Hematopoietic multipotent progenitor cell treated with erythropoietin and hydrocortisone succinate and interleukin-3 and kit ligand, for 4 days (in vitro differentiated cells): ENCODE data around the gene CCDC192.
"Not testable (repeated sequence)": the region's sequence is repeated elsewhere in the genome, so short reads cannot be mapped to it uniquely, and the experiment has no call there.

Source experiments
- DNase-seq: peaks from one replicate; pipeline ENCODE4 v3.0.0-alpha.2; 2015

CCDC192 gene

DNA sequence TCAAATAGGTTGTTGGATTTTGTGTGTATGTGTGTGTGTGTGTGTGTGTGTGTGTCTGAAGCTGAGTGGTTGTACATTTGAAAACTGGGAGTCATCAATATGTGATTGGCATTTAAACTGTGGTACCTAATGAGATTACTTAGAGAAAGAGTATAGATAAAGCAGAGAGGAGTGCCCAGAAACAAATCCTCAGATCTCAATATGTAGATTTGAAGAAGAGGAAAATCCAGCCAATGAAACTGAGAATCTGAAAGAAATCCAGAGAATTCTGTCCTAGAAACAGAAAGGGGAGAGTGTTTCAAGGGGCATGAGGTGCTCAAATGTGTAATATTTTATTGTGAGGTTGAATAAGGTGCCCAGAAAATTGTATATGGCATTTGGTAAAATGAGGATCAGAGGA lies 66.2 kb downstream of the CCDC192 start:
- no peak for DNase-seq

DNA sequence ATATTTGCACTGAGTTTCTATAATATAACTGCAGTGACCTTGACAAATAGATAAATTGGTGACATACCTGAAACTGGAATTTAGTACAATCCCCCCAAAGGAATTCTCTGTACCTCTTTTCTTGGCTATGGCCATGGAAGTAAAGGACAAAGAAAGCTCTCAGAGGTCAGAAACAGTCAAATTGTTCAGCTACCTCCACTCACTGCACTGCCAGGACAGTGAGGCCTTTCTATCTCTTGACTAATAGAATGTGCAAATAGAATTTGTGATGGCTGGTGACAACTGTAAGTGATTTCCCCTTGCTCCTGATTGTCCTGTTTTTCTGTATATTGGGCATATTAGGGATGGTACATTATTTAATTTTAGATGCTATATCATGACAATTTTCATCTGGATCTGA lies 67.1 kb downstream of the CCDC192 start:
- DNase-seq: no peak

DNA sequence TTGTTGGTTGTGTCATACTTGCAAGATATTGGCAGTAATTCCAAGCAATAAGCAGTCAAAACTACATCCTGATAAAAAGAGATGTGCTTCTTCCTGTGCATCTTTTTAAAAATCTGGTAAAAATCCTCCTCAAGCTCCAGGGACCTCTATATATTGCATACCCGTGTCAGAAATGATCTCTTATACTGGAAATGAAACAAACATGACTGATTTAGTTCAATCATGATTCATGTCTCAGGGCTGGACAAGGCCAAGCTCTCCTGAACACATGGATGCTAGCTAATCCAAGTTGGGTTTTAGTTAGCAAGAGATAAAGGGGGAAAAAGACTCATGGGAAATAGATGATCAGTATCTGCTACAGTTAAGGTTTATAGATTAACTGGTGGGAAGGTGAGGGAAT lies 69.3 kb downstream of the CCDC192 start:
- no peak for DNase-seq

DNA sequence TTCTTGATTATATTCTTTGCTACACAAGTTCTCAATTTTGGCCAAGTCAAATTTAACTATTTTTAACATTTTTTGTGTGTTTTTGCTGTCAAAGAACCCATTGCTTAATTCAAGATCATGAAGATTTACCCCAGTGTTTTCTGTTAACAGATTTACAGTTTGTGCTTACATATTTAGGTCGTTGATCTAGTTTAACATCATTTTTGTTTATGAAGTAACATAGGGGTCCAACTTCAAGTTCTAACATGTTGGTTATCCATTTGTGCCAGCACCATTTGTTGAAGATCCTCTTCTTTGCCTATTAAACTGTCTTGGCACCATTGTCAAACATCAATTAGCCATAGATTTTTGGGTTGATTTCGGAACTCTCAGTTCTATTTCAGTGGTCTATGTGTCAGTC lies 71.0 kb downstream of the CCDC192 start:
- no peak for DNase-seq

DNA sequence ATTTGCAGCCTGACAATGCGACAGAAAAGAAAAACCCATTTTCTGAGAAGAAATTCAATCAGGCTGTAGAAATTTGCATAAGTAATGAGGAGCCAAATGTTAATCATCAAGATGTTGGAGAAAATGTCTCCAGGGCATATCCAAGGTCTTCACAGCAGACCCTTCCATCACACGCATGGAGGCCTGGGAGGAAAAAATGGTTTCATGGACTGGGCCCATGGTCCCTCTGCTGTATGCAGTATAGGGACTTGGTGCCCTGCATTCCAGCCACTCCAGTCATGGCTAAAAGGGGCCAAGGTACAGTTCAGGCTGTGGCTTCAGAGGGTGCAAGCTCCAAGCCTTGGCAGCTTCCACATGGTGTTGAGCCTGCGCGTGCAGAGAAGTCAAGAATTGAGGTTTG lies 73.3 kb downstream of the CCDC192 start:
- DNase-seq: no peak

DNA sequence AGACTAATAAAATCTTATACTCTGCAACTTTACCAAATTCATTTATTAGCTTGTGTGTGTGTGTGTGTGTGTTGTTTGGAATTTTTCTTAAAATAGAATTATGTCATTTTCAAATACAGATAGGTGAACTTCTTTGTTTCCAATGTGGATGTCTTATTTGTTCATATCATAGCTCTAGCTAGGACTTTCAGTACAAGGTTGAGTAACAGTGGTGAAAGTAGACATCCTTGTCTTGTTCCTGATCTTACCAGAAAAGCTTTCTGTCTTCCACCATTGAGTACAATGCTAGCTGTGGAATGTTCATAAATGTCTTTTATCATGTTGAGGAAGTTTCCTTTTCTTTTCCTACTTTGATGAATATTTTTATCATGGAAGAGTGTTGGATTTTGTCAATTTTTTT lies 74.8 kb downstream of the CCDC192 start:
- no peak for DNase-seq

DNA sequence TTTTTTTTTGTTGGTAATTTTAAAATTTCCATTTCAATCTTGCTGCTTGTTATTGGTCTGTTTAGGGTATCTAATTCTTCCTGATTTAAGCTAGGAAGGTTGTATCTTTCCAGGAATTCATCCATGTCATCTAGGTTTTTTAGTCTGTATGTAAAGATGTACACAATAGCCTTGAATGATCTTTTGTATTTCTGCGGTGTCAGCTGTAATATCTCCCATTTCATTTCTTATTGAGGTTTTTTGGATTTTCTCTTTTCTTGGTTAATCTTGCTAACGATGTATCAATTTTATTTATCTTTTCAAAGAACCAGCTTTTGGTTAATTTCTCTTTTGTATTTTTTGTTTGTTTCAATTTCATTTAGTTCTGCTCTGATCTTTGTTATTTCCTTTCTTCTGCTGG lies 79.3 kb downstream of the CCDC192 start:
- not testable (repeated sequence) for DNase-seq

DNA sequence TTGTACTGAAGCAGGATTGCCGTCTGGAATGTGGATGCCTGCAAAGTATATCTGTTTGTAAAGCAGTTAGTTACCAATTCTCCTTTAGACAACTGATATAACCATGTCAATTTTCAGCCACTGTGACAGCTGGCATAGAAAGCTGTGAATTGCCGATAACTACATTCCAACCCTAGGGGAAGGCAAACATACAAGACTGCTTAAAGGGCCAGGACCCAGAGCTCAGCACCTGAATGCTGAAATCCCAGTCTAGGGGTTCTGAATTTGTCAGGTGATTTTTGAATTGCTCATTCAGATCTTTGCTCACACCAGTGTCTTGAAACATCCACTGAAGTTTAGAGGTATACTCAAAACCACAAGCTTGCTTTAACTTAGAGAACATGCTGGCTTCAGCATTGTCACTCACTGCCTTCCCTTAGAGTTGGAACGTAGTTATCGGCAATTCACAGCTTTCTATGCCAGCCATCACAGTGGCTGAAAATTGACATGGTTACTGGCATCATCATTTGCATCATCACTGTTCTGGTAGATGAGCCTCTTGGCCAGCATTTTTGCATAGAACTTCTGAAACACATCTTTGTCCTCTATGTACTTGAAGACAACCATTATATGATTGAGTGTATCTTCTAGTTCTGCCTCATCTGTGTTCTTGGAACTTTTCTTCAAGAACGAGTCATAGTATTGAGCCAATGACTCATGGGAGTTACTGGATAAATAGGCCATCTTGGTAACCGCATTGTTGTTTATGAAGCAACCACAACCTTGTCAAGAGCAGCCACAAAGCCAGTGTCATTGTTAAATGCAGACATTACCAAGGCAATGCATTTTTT lies 82.1 kb downstream of the CCDC192 start:
- DNase-seq: no peak

DNA sequence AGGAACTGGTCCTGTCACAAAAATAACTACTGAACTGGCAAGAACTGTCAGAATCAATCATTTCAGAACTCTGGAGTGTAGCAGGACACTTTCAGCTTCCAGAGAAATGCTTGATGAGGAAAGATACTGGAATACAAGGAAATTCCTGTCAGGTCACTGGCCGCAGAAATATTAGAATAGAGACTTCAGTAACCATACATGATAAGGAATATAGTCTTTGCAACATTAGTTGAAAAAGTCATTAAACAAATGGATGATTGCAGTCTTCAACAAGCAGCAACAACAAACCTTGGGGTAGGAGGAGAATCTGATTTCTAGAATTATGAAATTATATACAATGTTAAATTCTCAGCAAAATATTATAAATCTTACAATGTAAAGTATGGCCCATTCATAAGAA lies 88.2 kb downstream of the CCDC192 start:
- no peak for DNase-seq

DNA sequence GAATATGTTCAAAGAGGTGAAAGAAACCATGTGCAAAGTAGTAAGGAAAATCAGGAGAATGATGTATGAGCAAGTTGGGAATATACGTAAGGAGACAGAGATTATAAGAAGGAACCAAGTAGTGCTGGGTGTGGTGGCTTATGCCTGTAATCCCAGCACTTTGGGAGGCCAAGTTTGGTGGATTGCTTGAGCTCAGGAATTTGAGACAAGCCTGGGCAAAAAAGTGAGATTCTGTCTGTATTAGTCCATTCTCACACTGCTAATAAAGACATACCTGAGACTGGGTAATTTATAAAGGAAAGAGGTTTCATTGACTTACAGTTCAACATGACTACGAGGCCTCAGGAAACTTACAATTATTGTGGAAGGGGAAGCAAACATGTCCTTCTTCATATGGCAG lies 88.7 kb downstream of the CCDC192 start:
- not testable (repeated sequence) for DNase-seq

DNA sequence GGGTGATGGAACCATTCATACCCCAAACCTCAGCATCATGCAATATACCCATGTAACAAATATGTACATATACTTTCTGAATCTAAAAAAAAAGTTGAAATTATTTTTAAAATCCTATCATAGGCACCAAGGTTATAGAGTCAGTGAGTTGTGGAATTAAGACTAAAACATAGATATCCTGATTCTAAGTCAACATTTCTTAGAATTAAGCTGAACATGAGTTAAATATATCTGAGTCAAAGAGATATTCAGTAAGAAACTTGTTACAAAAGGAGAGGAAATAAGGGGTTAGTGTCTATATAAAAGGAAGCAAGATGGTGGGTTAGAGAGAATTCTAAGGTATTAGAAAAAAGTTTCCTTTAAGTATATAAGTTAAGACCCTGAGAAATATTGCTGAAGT lies 89.9 kb downstream of the CCDC192 start:
- no peak for DNase-seq

DNA sequence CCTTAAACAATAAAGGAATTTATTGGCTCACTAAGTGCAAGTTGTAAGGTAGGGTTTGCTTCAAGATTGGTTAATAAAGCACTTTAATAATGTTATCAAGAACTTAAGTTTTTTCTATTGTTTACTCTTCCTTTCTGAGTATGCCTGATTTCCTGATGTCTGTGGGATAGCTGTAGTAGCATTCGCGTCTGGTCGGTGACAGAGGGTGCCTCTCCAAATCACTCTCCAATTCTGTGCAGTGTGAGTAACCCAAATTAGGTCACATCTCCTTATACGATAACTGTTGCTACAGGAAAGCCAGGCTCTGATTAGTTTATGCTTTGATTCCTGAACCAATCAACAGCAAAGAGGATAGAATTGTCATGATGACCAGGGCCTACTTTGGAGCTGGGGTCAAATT lies 90.7 kb downstream of the CCDC192 start:
- DNase-seq: no peak

DNA sequence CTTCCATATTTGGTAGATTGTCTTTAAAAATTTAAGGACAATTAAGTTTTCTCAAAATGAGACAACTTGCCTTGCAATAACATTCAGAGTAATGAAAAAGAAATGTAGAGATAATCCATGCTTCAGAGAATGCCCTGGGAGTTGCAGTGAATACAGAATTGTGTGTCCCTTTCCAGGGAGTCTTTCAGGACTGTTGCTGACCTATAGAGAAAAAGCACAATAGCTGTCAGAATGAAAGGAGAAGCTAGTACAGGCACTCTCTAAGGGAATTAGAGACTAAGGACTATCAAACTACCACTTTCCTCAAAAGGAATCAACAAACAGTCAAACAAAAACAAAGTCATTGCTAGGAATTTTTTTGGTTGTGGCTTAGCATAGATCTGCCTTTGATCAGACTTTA lies 93.0 kb downstream of the CCDC192 start:
- DNase-seq: no peak

DNA sequence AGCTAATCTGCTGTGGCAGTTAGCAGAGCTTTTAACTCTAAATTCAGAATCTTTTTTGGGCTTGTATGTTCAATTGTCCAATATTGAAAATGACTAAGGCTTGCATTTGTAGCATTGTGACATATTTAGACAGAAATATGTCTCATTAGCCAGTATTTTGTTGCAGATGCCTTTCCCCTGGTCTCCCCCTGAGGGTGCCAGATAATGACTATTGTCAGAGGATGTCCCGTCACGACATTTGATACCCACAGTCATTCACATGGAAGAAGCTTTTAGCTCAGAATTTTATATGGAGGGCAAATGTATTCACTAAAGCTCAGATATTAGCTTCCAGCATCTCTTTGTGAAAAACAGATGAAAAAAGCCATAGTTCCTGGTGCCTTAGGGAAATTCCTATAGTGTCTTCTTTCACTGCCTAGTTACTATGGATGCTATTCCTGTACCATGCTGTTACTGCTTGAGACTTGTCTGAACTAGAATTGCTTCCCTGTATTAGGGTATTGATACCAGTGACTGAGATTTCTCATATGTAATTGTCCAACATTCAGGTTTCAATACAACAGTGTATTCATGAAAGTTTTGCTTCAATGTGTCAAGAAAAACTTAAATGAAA lies 96.2 kb downstream of the CCDC192 start:
- no peak for DNase-seq

DNA sequence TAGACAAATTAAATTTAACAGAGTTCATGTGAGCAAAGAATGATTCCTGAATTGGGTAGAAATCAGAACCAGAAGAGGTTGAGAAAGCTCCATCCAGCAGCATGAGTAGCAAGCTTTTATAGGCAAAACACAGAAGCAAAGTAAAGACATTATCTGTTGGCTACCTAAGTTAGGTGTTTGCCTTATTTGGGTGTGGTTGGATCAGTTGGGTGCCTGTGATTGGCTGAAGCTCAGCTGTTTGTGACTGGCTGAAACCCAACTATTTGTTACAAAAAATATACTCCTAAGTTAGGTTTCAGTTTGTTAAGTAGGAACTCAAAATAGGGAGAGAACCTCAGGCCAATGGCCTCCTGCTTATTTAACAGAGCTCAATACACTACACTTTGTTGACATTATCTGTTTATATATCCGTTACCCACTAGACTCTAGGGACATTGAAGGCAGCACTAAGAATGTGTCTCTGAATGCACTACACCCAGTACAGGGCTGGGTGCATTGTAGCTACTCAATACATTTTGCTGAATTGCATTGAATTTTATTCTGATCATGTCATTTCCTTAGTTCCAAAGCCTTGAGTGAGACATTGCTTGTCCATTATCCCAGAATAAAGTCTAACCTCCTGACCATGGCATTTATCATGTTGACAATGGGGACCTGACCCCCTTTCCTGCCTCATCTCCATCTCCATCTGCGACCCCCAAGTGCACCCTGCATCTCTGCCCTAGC lies 98.7 kb downstream of the CCDC192 start:
- no peak for DNase-seq

DNA sequence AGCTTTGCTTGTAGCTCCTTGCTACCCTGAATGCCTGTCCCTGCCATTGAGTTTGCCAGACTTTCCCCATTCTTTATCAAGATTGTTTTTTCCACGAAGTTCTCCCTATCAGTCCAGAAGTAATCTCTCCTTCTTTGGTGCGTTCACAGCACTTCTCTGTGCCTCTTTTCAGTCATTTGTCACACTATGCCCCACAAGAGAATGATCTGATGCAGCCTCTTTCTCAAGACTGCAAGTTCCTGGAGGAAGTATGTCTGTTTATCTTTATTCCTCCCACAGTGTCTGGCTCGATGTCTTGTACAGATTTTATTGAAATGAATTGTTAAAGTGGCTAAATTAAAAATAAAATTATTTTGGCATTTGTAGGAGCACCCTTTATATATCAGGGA lies 99.3 kb downstream of the CCDC192 start:
- DNase-seq: peak; percentile 21

DNA sequence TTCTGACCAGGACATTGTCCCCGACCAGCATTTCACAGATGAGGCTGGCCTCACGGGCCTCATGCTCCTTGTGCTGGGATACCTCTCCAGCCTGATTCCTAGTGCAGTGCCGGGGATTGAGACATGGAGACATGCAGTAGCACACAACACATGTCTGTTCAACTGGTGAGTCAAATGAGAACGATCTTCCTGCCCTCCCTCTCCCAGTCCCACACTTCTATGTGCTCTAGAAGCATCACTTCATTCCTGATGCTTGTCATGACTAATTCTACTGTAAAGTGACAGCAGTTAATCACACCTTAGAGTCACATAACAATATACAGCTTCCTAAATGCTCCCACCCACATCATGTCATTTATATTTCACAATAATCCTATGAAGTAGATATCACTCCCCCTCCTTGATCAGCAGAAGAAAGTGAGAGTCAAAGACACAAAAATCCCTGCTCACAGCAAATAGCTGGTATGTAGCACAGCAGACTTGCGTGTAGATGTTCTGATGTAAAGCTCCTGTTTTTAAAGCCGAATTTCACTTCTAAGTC lies 101.8 kb downstream of the CCDC192 start:
- no peak for DNase-seq

DNA sequence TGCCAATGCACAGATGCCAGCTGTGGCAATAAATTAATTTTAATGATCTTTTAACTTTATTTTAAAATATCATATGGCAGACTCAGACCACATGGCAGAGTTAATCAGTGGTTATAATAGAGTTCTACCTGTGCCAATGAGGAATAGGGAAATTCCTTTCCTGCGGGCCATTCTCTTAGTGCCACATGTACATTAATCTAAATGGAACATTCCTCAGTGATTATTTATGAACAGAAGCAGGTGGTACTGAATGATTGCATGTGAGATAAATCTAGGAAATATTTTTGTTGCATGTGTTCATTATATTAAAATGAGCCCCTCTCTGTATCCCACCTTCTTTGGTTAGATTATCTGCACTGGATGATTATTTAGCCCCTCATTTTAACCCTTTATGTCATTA lies 102.3 kb downstream of the CCDC192 start:
- DNase-seq: no peak

DNA sequence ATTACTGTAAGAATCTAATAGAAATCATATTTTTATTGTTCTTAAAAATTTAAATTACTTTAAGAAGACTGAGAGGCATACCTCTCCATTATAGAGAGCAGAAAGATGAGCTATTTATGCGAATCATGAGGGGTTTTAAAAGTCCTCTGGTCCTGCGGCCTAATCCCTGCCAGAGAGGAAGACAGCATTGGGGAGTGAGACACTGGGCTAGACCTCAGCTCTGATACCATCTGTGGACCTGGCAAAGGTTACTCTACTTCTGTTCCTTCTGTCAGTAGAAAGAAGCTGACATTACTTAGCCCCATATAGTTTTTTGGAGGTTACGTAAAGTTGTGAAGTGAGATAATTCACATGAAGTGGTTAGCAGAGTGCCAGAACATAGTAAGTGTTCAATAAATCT lies 103.6 kb downstream of the CCDC192 start:
- no peak for DNase-seq

DNA sequence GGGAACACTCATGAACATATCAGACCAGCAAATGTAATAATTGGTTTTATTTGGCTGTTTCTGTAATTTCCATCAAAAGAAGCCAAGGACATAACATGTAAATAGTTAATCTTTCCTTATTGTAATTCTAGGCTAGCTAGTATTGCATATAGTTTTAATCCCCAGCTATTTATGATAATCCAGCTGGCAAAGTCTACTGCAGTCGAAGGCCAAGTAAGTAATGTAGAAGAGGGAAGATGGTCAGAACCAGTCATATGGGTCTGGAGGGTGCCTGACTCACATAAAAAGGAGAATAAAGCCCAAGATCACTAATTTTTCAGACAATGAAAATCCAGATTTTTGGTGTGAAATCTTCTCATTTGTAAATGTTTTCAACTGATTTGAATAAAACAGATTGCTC lies 106.3 kb downstream of the CCDC192 start:
- DNase-seq: no peak

DNA sequence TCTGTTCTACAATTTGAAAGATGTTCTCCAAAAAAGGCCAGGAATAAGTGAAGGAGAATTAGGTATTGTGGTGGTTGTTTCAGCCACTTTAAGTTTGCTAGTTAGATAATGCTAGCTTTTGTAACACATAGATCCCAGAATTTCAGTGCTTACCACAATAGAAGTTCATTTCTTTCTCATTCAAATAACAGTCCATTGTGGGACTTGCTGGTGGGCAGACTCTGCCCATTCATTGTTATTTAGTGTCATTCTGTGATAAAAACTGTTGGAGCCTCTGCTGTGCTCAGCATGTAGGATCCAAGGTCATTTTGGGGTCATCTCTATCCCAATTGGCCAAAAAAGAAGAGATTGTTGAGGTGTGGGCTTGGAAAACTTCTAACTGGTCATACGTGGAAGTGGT lies 106.8 kb downstream of the CCDC192 start:
- DNase-seq: no peak

DNA sequence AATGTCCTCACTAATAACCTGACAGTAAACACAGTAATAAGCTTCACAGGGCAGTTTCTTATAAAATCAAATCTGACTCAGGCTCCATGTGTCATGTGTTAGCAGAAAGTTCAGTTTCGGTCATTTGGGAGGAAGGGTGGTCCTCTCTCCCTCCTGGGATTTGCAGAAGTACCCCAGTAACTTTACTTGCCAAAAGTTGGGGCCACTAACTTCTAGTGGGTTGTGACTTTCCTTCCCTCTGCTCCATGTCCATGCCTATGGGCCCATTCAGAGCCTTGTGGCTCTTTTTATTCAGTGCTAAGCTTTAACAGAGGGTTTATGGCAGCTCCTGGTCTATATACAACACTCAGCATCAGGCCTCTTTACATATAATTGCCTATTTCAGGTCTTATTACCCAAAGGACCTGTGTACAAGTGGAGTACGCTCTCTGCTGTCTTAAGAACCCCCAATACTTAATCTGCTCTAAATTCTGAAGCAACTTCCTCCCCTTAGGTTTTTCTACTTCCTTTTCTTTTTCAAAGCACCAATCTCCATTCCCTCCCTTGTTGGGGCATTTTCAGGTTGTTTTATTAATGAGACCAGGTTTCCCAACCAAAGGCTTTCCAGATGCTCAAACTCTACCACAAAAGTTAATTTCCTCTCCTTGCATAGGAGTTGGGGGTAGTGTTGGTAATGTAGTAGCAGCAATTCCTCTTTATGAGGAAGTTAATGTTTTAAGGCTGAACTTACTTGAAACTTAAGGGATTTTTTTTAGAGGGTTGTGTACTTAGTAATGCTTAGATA lies 107.7 kb downstream of the CCDC192 start:
- DNase-seq: peak; percentile 63

DNA sequence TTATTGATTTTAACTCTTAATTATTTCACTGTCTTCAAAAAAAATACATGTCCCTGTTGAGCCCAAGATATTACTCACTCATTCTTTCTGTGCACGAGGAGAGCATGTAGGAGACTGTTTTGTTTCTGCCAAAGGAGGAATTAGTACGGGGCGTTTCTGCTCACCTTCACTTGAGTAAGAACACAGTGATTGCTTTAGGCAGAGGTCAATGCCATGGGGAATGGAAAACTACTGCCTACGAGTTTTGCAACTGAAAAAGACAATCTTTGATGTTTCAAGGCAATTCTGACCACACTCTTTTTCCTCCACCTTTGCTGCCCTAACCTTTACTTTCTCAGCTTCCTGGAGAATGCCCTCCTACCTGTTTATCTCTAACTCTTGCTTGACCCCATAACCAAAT lies 109.4 kb downstream of the CCDC192 start:
- DNase-seq: no peak
